HG03045 (cell line): ENCODE data around the gene ME1.
"Not testable (repeated sequence)": the region's sequence is repeated elsewhere in the genome, so short reads cannot be mapped to it uniquely, and the experiment has no call there.

ENCODE experiments used
- ATAC-seq: cut with Tn5 transposase; IDR thresholded peaks from one replicate; pipeline ENCODE4 v1.9.1; 2021; ENCODE audit warnings: mild to moderate bottlenecking, moderate library complexity; ENCODE audit not compliant: unreplicated experiment

Gene ME1

GRCh38 chr6:83430611-83431544 is at the start of gene ME1:
ME1 (minus strand) TSS chr6:83431051; CDS start chr6:83430954, 97 bp downstream.
- ATAC-seq: peak; percentile 84

- no peak for ATAC-seq
Observed at GRCh38 chr6:83480470-83480869, 49.6 kb upstream of the ME1 start.

GRCh38 chr6:83479389-83479788 is 48.5 kb upstream of the ME1 start:
- no peak for ATAC-seq

GRCh38 chr6:83476971-83477370 is 46.1 kb upstream of the ME1 start:
- ATAC-seq: no peak

- ATAC-seq: no peak
Observed at GRCh38 chr6:83474309-83474708, 43.5 kb upstream of the ME1 start.

- ATAC-seq: no peak
Observed at GRCh38 chr6:83472767-83473166, 41.9 kb upstream of the ME1 start.

- ATAC-seq: no peak
Observed at GRCh38 chr6:83470587-83470986, 39.7 kb upstream of the ME1 start.

GRCh38 chr6:83470001-83470400 is 39.1 kb upstream of the ME1 start:
- ATAC-seq: no peak

- ATAC-seq: no peak
Observed at GRCh38 chr6:83467620-83468036, 36.8 kb upstream of the ME1 start.

GRCh38 chr6:83466328-83466727 is 35.5 kb upstream of the ME1 start:
- no peak for ATAC-seq

- ATAC-seq: no peak
Observed at GRCh38 chr6:83464381-83465140, 33.7 kb upstream of the ME1 start.

- ATAC-seq: no peak
Observed at GRCh38 chr6:83463886-83464285, 33.0 kb upstream of the ME1 start.

- ATAC-seq: no peak
Observed at GRCh38 chr6:83462524-83462923, 31.7 kb upstream of the ME1 start.

- ATAC-seq: no peak
Observed at GRCh38 chr6:83461438-83461837, 30.6 kb upstream of the ME1 start.

GRCh38 chr6:83459663-83460062 is 28.8 kb upstream of the ME1 start:
- no peak for ATAC-seq

- ATAC-seq: not testable (repeated sequence)
Observed at GRCh38 chr6:83450015-83450414, 19.2 kb upstream of the ME1 start.

GRCh38 chr6:83444086-83444699 is 13.3 kb upstream of the ME1 start:
- not testable (repeated sequence) for ATAC-seq

- no peak for ATAC-seq
Observed at GRCh38 chr6:83443516-83443915, 12.7 kb upstream of the ME1 start.

- no peak for ATAC-seq
Observed at GRCh38 chr6:83442752-83443151, 11.9 kb upstream of the ME1 start.

GRCh38 chr6:83439201-83439600 is 8.3 kb upstream of the ME1 start:
- no peak for ATAC-seq

GRCh38 chr6:83436674-83437073 is 5.8 kb upstream of the ME1 start:
- ATAC-seq: no peak
